Esophagus muscularis mucosa (tissue), 4 donors: ENCODE data around the gene TMEM271. TPM values are rescaled to one million over a fixed set of nuclear protein-coding genes. Genes with fewer than 3 reads are reported as not detected.

Experiments
- DNase-seq: peaks from one replicate; pipeline ENCODE4 v3.0.0-alpha.2; 2017; ENCODE audit errors: extremely low spot score
- H3K27ac ChIP-seq, 4 donors: fragments of 200-600 bp; sonication (generic); replicated peaks in 1 of 4; 1 replicate in 3 of 4; 2 replicates in 1 of 4; pipeline ENCODE4 v1.5.1; 2016 to 2019; ENCODE audit warnings: mild to moderate bottlenecking in 1 of 4
- H3K27me3 ChIP-seq, 4 donors: fragments of 200-600 bp; sonication (generic); one replicate each; pipeline versions ENCODE4 v1.5.1 to v1.6.0; 2016 to 2019
- H3K36me3 ChIP-seq, 4 donors: fragments of 200-600 bp; sonication (generic); one replicate each; pipeline ENCODE4 v1.5.1; 2016 to 2019
- H3K4me1 ChIP-seq, 4 donors: fragments of 200-600 bp; sonication (generic); one replicate each; pipeline ENCODE4 v1.5.1; 2016 to 2019
- H3K4me3 ChIP-seq, 4 donors: fragments of 200-600 bp; sonication (generic); 1 replicate in 2 of 4; 2 replicates in 2 of 4; pipeline ENCODE4 v1.5.1; 2016 to 2019; ENCODE audit warnings: mild to moderate bottlenecking in 4 of 4, moderate library complexity in 1 of 4
- H3K9me3 ChIP-seq, 4 donors: fragments of 200-600 bp; sonication (generic); 1 replicate in 3 of 4; 2 replicates in 1 of 4; pipeline ENCODE4 v1.5.1; 2016 to 2019
- CTCF ChIP-seq, 3 experiments: fragments of 200-600 bp in 2 of 3; fragments of 450-650 bp in 1 of 3; sonication (generic) in 2 of 3; IDR thresholded peaks; one replicate each; pipeline ENCODE4 v1.5.1; 2017 to 2019; ENCODE audit warnings: antibody characterized with exemption in 3 of 3, mild to moderate bottlenecking in 2 of 3, moderate library complexity in 1 of 3
- EP300 ChIP-seq: sonication (generic); formaldehyde crosslinking; IDR thresholded peaks from one replicate; pipeline ENCODE4 v1.6.1; 2017; ENCODE audit warnings: antibody characterized with exemption
- POLR2A ChIP-seq: fragments of 450-650 bp; IDR thresholded peaks from one replicate; pipeline ENCODE4 v1.6.1; 2017; ENCODE audit warnings: antibody characterized with exemption, moderate library complexity, mild to moderate bottlenecking, low read depth
- POLR2AphosphoS5 ChIP-seq, 2 donors: sonication (generic); formaldehyde crosslinking; IDR thresholded peaks; one replicate each; pipeline ENCODE4 v1.6.1; 2017; ENCODE audit warnings: antibody characterized with exemption in 2 of 2
- WGBS: methylation state at CpG from one replicate; pipeline ENCODE4 v1.1.5; 2018; 5-methylcytosine and 5-hydroxymethylcytosine counted together
- intact Hi-C: fragments of 100-400 bp; cut with DNase I; formaldehyde crosslinking; loops from one replicate; pipeline ENCODE4 v1.15.1; 2023
- total RNA-seq, 4 donors: library from RNA; depleted of rRNA; stranded (reverse); fragments of >200 nt; gene quantifications; one replicate each; pipeline versions ENCODE4 v1.1.0 to v1.2.1, GENCODE V29; 2016

TMEM271 gene
- total RNA-seq, 4 donors from 2014 or later, result 0.19 to 0.34 TPM; not detected in 2

- H3K4me3 ChIP-seq, result no peak overlapping the region
- H3K4me1 ChIP-seq, result no peaks in the 10 kb centered on the region
- no peak for DNase-seq
- no peaks in the 10 kb centered on the region for H3K9me3 ChIP-seq
- H3K27me3 ChIP-seq, result peaks cover 0 to 48% (median 0%) of the 10 kb centered on the region in 4 donors
- intact Hi-C loops, result no loop called here
- no peaks in the 10 kb centered on the region for H3K36me3 ChIP-seq
- H3K27ac ChIP-seq, result no peak overlapping the region
- no peak for TF ChIP-seq POLR2A
- TF ChIP-seq POLR2AphosphoS5 (IDR thresholded peaks at IDR 0.05), result no peak
- no peak for TF ChIP-seq EP300
- TF ChIP-seq CTCF (IDR thresholded peaks at IDR 0.05), result no peak
- WGBS, result 85% methylated on average over 17 of the region's 24 CpGs
These were observed 25.8 kb upstream of the TMEM271 start for GRCh38 chr4:601612-602558.

- Histone ChIP-seq H3K4me3 (no peak overlapping the region), H3K27me3 (peaks cover 0 to 48% (median 0%) of the 10 kb centered on the region in 4 donors), H3K4me1 (no peaks in the 10 kb centered on the region), H3K9me3 (no peaks in the 10 kb centered on the region), H3K27ac (no peak overlapping the region), H3K36me3 (no peaks in the 10 kb centered on the region)
- 69% methylated on average over 10 of the region's 11 CpGs for WGBS
- no peak for DNase-seq
- no peak for TF ChIP-seq CTCF (IDR thresholded peaks at IDR 0.05)
- TF ChIP-seq EP300, result no peak
- TF ChIP-seq POLR2AphosphoS5 (IDR thresholded peaks at IDR 0.05), result no peak
- TF ChIP-seq POLR2A, result no peak
- intact Hi-C loops, result no loop called here
These were observed 24.9 kb upstream of the TMEM271 start for GRCh38 chr4:600850-601515.

- no peak for DNase-seq
- no peaks in the 10 kb centered on the region for H3K4me1 ChIP-seq
- H3K27ac ChIP-seq, result no peak overlapping the region
- TF ChIP-seq POLR2AphosphoS5 (IDR thresholded peaks at IDR 0.05), result no peak
- no peak for TF ChIP-seq POLR2A
- TF ChIP-seq CTCF (IDR thresholded peaks at IDR 0.05), result no peak
- TF ChIP-seq EP300, result no peak
- no peaks in the 10 kb centered on the region for H3K9me3 ChIP-seq
- H3K36me3 ChIP-seq, result no peaks in the 10 kb centered on the region
- 68% methylated on average over 6 of the region's 6 CpGs for WGBS
- no peak overlapping the region for H3K4me3 ChIP-seq
- intact Hi-C loops, result no loop called here
- H3K27me3 ChIP-seq, result peaks cover 0 to 56% (median 0%) of the 10 kb centered on the region in 4 donors
These were observed 24.1 kb upstream of the TMEM271 start for GRCh38 chr4:600166-600565.

GRCh38 chr4:598925-599324, 22.8 kb upstream of the TMEM271 start:
- TF ChIP-seq EP300 (no peak), CTCF (IDR thresholded peaks at IDR 0.05) (no peak)
- Histone ChIP-seq H3K36me3 (no peaks in the 10 kb centered on the region), H3K4me1 (no peaks in the 10 kb centered on the region), H3K9me3 (peaks cover 0 to 8% (median 3%) of the 10 kb centered on the region in 4 donors), H3K27ac (no peak overlapping the region), H3K27me3 (peaks cover 0 to 58% (median 0%) of the 10 kb centered on the region in 4 donors), H3K4me3 (no peak overlapping the region)
- DNase-seq, result no peak
- 80% methylated on average over 3 of the region's 3 CpGs for WGBS
- intact Hi-C loops, result no loop called here
